Stomach (tissue), 4 donors: ENCODE data around the gene TEAD2.

Source experiments
- POLR2AphosphoS5 ChIP-seq, 3 donors: sonication (generic); formaldehyde crosslinking; IDR thresholded peaks; one replicate each; pipeline ENCODE4 v1.6.1; 2016; ENCODE audit warnings: antibody characterized with exemption in 3 of 3
- TF ChIP-seq, protein P1 (sequence below), 7 experiments: fragments of 450-650 bp in 4 of 7; fragments of 200-600 bp in 3 of 7; sonication (generic) in 3 of 7; IDR thresholded peaks; one replicate each; pipeline ENCODE4 v1.5.1; 2016 to 2019; ENCODE audit warnings: antibody characterized with exemption in 7 of 7, control low read depth in 2 of 7, mild to moderate bottlenecking in 1 of 7

DNA sequence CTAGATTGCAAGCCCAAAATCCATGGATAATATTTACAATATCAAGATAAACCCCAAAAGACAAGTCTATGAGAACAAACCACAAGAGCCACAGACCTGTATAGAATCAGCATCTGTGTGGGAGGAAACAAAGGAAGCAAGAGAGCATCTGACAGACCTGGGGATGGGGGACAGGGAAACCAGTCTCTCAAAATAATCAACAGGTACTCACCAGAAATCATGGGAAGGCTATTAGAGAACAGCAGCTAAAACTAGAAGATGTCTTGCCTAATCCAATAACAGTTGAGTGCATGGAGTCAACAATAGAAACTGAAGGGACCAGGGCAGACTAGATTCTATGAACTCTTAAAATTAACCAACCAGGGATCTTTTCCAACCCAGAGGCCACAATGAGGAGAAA lies 45.9 kb downstream of the TEAD2 start:
- TF ChIP-seq, protein P1, sequence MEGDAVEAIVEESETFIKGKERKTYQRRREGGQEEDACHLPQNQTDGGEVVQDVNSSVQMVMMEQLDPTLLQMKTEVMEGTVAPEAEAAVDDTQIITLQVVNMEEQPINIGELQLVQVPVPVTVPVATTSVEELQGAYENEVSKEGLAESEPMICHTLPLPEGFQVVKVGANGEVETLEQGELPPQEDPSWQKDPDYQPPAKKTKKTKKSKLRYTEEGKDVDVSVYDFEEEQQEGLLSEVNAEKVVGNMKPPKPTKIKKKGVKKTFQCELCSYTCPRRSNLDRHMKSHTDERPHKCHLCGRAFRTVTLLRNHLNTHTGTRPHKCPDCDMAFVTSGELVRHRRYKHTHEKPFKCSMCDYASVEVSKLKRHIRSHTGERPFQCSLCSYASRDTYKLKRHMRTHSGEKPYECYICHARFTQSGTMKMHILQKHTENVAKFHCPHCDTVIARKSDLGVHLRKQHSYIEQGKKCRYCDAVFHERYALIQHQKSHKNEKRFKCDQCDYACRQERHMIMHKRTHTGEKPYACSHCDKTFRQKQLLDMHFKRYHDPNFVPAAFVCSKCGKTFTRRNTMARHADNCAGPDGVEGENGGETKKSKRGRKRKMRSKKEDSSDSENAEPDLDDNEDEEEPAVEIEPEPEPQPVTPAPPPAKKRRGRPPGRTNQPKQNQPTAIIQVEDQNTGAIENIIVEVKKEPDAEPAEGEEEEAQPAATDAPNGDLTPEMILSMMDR (IDR thresholded peaks at IDR 0.05) = no peak
- TF ChIP-seq POLR2AphosphoS5 (IDR thresholded peaks at IDR 0.05) = no peak
